CD4-positive, alpha-beta T cell (primary cell): ENCODE measurements around the gene ATAD3B. TPM values are rescaled to one million over a fixed set of nuclear protein-coding genes. Genes with fewer than 3 reads are reported as not detected.

Experiments
- ATAC-seq: fragments of 200-7000 bp; cut with Tn5 transposase; one replicate; pipeline ENCODE4 v1.10.0; 2022; ENCODE audit warnings: mild to moderate bottlenecking; ENCODE audit not compliant: poor library complexity
- CTCF ChIA-PET: fragments of 350-600 bp; sonication (Branson Sonifier 250); formaldehyde crosslinking; loops from one replicate; lab custom pipeline; 2021; ENCODE audit warnings: antibody characterized with exemption, inconsistent platforms; lab: Charles Lee
- POLR2A ChIA-PET: fragments of 350-600 bp; sonication (Branson Sonifier 250); formaldehyde crosslinking; loops from one replicate; lab custom pipeline; 2021; ENCODE audit warnings: antibody characterized with exemption, inconsistent platforms; lab: Charles Lee
- DNase-seq, 14 experiments: peaks; one replicate each; pipeline ENCODE4 v3.0.0-alpha.2; 2013 to 2020; ENCODE audit warnings: mixed read lengths in 2 of 14
- H3K27ac ChIP-seq, 2 donors: one replicate each; pipeline versions ENCODE4 v1.5.1 to v1.7.0; 2013; ENCODE audit warnings: low read length in 2 of 2, low read depth in 1 of 2, mild to moderate bottlenecking in 1 of 2
- H3K27me3 ChIP-seq, 2 experiments: 1 replicate in 1 of 2; 2 replicates in 1 of 2; pipeline versions ENCODE4 v1.6.1 to v1.7.0; 2013; ENCODE audit warnings: low read length in 2 of 2, control low read depth in 1 of 2, mild to moderate bottlenecking in 1 of 2, moderate library complexity in 1 of 2; ENCODE audit not compliant: insufficient read depth in 2 of 2, control insufficient read depth in 1 of 2
- H3K36me3 ChIP-seq: one replicate; pipeline ENCODE4 v1.6.1; 2013; ENCODE audit warnings: low read length, control low read depth; ENCODE audit not compliant: insufficient read depth
- H3K4me1 ChIP-seq: one replicate; pipeline ENCODE4 v1.6.1; 2013; ENCODE audit warnings: low read length, control low read depth; ENCODE audit not compliant: insufficient read depth
- H3K4me3 ChIP-seq: one replicate; pipeline ENCODE4 v1.5.1; 2013; ENCODE audit warnings: mild to moderate bottlenecking, low read length, moderate library complexity
- H3K9me3 ChIP-seq, 2 experiments: 1 replicate in 1 of 2; 2 replicates in 1 of 2; pipeline versions ENCODE4 v1.6.1 to v1.7.0; 2013; ENCODE audit warnings: low read length in 2 of 2, mild to moderate bottlenecking in 2 of 2, control low read depth in 1 of 2, moderate library complexity in 1 of 2; ENCODE audit not compliant: control insufficient read depth in 1 of 2, insufficient read depth in 1 of 2
- H3K27ac Mint-ChIP-seq: one replicate; pipeline ENCODE4 v1.8.0; 2020; ENCODE audit warnings: mixed read lengths
- H3K27me3 Mint-ChIP-seq: one replicate; pipeline ENCODE4 v1.8.0; 2021; ENCODE audit warnings: mixed read lengths
- H3K36me3 Mint-ChIP-seq: one replicate; pipeline ENCODE4 v1.8.0; 2021; ENCODE audit warnings: low read depth, mixed read lengths
- H3K4me1 Mint-ChIP-seq: one replicate; pipeline ENCODE4 v1.8.0; 2021; ENCODE audit warnings: low read depth, mixed read lengths
- H3K4me3 Mint-ChIP-seq: one replicate; pipeline ENCODE4 v1.8.0; 2020; ENCODE audit warnings: mild to moderate bottlenecking, mixed read lengths
- H3K9me3 Mint-ChIP-seq: one replicate; pipeline ENCODE4 v1.8.0; 2020; ENCODE audit warnings: mixed read lengths
- intact Hi-C, 2 experiments: fragments of 100-400 bp; cut with DNase I in 1 of 2; cut with micrococcal nuclease in 1 of 2; formaldehyde crosslinking; loops; one replicate each; pipeline versions ENCODE4 v1.15.1 to v1.9.0; 2023 to 2025; cut with DNase I, micrococcal nuclease
- total RNA-seq, 174 experiments: library from RNA in 2 of 174; stranded (reverse) in 2 of 174; gene quantifications; one replicate each; pipeline ENCODE4 v1.2.3 and lab custom pipeline; 2021 to 2026
- TF ChIP-seq, protein P1 (sequence below): fragments of 200-600 bp; IDR thresholded peaks from one replicate; pipeline ENCODE4 v1.8.0; 2022; ENCODE audit warnings: antibody characterized with exemption, mild to moderate bottlenecking

ATAD3B gene
- total RNA-seq, 2 experiments from 2014 or later = 44.3 to 49.1 TPM

DNA sequence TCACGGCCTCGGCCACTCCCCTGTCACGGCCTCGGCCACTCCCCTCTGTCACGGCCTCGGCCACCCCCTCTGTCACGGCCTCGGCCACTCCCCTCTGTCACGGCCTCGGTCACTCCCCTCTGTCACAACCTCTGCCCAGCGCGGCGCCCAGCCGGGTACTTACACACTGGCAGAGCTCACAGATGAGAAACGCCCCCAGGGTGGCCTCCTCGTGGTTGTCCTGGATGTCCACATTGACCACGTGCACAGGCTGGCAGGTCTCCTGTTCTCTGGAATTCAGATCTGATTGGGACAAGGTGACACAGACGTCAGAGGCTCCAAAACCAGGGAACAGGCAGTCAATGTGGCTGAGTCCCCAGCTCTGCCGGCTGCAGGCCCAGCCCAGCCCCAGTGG, 72.1 kb downstream of the ATAD3B start:
- POLR2A ChIA-PET = no interaction called here
- Histone ChIP-seq H3K9me3 (peaks cover 0 to 5% of the 10 kb centered on the region in 2 experiments), H3K27ac (no peak overlapping the region), H3K4me1 (peaks cover 20% of the 10 kb centered on the region), H3K27me3 (no peaks in the 10 kb centered on the region), H3K4me3 (no peak overlapping the region), H3K36me3 (peaks cover 22% of the 10 kb centered on the region)
- Mint-ChIP-seq H3K36me3 (peaks cover 7% of the 10 kb centered on the region), H3K9me3 (no peaks in the 10 kb centered on the region), H3K4me3 (no peak overlapping the region), H3K27me3 (no peaks in the 10 kb centered on the region), H3K27ac (no peak overlapping the region), H3K4me1 (peaks cover 5% of the 10 kb centered on the region)
- CTCF ChIA-PET = no interaction called here
- DNase-seq (no peak), ATAC-seq (no peak)
- TF ChIP-seq, protein P1, sequence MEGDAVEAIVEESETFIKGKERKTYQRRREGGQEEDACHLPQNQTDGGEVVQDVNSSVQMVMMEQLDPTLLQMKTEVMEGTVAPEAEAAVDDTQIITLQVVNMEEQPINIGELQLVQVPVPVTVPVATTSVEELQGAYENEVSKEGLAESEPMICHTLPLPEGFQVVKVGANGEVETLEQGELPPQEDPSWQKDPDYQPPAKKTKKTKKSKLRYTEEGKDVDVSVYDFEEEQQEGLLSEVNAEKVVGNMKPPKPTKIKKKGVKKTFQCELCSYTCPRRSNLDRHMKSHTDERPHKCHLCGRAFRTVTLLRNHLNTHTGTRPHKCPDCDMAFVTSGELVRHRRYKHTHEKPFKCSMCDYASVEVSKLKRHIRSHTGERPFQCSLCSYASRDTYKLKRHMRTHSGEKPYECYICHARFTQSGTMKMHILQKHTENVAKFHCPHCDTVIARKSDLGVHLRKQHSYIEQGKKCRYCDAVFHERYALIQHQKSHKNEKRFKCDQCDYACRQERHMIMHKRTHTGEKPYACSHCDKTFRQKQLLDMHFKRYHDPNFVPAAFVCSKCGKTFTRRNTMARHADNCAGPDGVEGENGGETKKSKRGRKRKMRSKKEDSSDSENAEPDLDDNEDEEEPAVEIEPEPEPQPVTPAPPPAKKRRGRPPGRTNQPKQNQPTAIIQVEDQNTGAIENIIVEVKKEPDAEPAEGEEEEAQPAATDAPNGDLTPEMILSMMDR = no peak
- intact Hi-C loops = no loop called here

DNA sequence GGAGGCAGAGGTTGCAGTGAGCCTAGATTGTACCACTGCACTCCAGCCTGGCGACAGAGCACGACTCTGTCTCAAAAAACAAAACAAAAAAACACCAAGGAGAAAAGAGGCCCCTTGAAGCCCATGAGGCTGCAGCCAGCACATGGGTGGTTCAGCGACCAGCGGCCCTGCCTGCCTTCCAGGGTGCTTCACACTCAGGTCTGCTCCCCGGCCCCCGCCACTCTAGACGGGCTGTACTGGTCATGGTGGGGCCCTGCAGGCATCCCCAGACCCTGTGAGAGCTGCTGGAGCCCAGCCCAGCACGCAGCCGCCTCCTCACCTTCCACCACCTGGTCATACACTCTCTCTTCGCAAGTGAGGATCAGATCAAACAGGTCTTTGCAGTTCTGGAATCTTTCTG, 73.0 kb downstream of the ATAD3B start:
- no peaks in the 10 kb centered on the region for H3K27me3 ChIP-seq
- POLR2A ChIA-PET = no interaction called here
- no peak for ATAC-seq
- peaks cover 0 to 5% of the 10 kb centered on the region in 2 experiments for H3K9me3 ChIP-seq
- no peak overlapping the region for H3K4me3 ChIP-seq
- peaks cover 22% of the 10 kb centered on the region for H3K36me3 ChIP-seq
- Mint-ChIP-seq H3K4me3 (no peak overlapping the region), H3K27me3 (no peaks in the 10 kb centered on the region), H3K9me3 (no peaks in the 10 kb centered on the region), H3K4me1 (peaks cover 5% of the 10 kb centered on the region), H3K36me3 (peaks cover 7% of the 10 kb centered on the region), H3K27ac (no peak overlapping the region)
- intact Hi-C loops = no loop called here
- no peak for DNase-seq
- CTCF ChIA-PET = no interaction called here
- TF ChIP-seq, protein P1 = no peak
- peaks cover 12% of the 10 kb centered on the region for H3K4me1 ChIP-seq
- H3K27ac ChIP-seq = no peak overlapping the region

Other genes starting within 250 kb of the ATAD3B start
- gene SDF4, start 239.8 kb upstream of the ATAD3B start, total RNA-seq = 10 to 100 TPM; 66.3 to 71.0 TPM
- 1 to 10 TPM; 4.9 to 5.1 TPM for gene B3GALT6, start 239.5 kb upstream of the ATAD3B start, total RNA-seq
- 1 to 10 TPM; 3.4 to 4.8 TPM for gene C1QTNF12, start 225.0 kb upstream of the ATAD3B start, total RNA-seq
- gene UBE2J2, start 197.9 kb upstream of the ATAD3B start, total RNA-seq = 10 to 100 TPM; 41.4 to 41.5 TPM
- 10 to 100 TPM; 12.0 to 13.3 TPM for gene SCNN1D, start 191.3 kb upstream of the ATAD3B start, total RNA-seq
- 10 to 100 TPM; 45.3 to 46.4 TPM for gene ACAP3, start 163.8 kb upstream of the ATAD3B start, total RNA-seq
- gene PUSL1, start 163.2 kb upstream of the ATAD3B start, total RNA-seq = 10 to 100 TPM; 18.1 to 19.2 TPM
- gene INTS11, start 147.1 kb upstream of the ATAD3B start, total RNA-seq = 100 to 1,000 TPM; 130 to 137 TPM
- 10 to 100 TPM; 11.6 to 12.9 TPM for gene CPTP, start 147.0 kb upstream of the ATAD3B start, total RNA-seq
- gene TAS1R3, start 140.5 kb upstream of the ATAD3B start, total RNA-seq = 1 to 10 TPM; 3.3 to 3.4 TPM
- 10 to 100 TPM; 44.9 to 45.5 TPM for gene DVL1, start 122.3 kb upstream of the ATAD3B start, total RNA-seq
- gene MXRA8, start 113.2 kb upstream of the ATAD3B start, total RNA-seq = 1 to 10 TPM; 1.6 to 2.9 TPM
- 10 to 100 TPM; 59.2 to 64.6 TPM for gene AURKAIP1, start 96.6 kb upstream of the ATAD3B start, total RNA-seq
- gene CCNL2, start 72.4 kb upstream of the ATAD3B start, total RNA-seq = 100 to 1,000 TPM; 274 to 281 TPM
- gene MRPL20, start 64.5 kb upstream of the ATAD3B start, total RNA-seq = 100 to 1,000 TPM in 1 of 2 experiments, 10 to 100 TPM in 1; 99.9 to 103 TPM
- gene ANKRD65, start 50.5 kb upstream of the ATAD3B start, total RNA-seq = not detected
- not detected for gene VWA1, start 36.1 kb upstream of the ATAD3B start, total RNA-seq
- under 1 TPM; 0.28 to 0.74 TPM for gene ATAD3C, start 22.1 kb upstream of the ATAD3B start, total RNA-seq
- 10 to 100 TPM; 17.0 to 19.5 TPM for gene ATAD3A, start 40.4 kb downstream of the ATAD3B start, total RNA-seq
- gene TMEM240, start 68.9 kb downstream of the ATAD3B start, total RNA-seq = 1 to 10 TPM in 1 of 2 experiments, under 1 TPM in 1; 0.75 to 1.5 TPM
- 100 to 1,000 TPM in 1 of 2 experiments, 10 to 100 TPM in 1; 95.4 to 101 TPM for gene SSU72, start 103.1 kb downstream of the ATAD3B start, total RNA-seq
- 1 to 10 TPM; 1.0 to 1.3 TPM for gene FNDC10, start 128.4 kb downstream of the ATAD3B start, total RNA-seq
- gene MIB2, start 143.7 kb downstream of the ATAD3B start, total RNA-seq = 10 to 100 TPM; 58.3 to 59.4 TPM
- 1 to 10 TPM; 3.0 to 3.7 TPM for gene MMP23B, start 160.4 kb downstream of the ATAD3B start, total RNA-seq
- gene CDK11B, start 187.2 kb downstream of the ATAD3B start, total RNA-seq = 10 to 100 TPM; 49.8 to 52.0 TPM
- gene SLC35E2B, start 221.0 kb downstream of the ATAD3B start, total RNA-seq = 10 to 100 TPM; 43.9 to 45.3 TPM